Measurements from ENCODE around the gene TMEM171. TPM values are rescaled to one million over a fixed set of nuclear protein-coding genes. Genes with fewer than 3 reads are reported as not detected.

TMEM171 gene
- total RNA-seq, 1 experiment from 2014 or later = 1.7 TPM

GRCh38 chr5:73154208-73155006 lies 34.0 kb downstream of the TMEM171 start (continued):
- TF ChIP-seq ZNF532 (CRISPR knock-in tag; IDR thresholded peaks at IDR 0.05; ENCODE audit: borderline replicate concordance) (no peak), NFE2L1 (CRISPR knock-in tag; IDR thresholded peaks at IDR 0.05) (no peak)

DNA sequence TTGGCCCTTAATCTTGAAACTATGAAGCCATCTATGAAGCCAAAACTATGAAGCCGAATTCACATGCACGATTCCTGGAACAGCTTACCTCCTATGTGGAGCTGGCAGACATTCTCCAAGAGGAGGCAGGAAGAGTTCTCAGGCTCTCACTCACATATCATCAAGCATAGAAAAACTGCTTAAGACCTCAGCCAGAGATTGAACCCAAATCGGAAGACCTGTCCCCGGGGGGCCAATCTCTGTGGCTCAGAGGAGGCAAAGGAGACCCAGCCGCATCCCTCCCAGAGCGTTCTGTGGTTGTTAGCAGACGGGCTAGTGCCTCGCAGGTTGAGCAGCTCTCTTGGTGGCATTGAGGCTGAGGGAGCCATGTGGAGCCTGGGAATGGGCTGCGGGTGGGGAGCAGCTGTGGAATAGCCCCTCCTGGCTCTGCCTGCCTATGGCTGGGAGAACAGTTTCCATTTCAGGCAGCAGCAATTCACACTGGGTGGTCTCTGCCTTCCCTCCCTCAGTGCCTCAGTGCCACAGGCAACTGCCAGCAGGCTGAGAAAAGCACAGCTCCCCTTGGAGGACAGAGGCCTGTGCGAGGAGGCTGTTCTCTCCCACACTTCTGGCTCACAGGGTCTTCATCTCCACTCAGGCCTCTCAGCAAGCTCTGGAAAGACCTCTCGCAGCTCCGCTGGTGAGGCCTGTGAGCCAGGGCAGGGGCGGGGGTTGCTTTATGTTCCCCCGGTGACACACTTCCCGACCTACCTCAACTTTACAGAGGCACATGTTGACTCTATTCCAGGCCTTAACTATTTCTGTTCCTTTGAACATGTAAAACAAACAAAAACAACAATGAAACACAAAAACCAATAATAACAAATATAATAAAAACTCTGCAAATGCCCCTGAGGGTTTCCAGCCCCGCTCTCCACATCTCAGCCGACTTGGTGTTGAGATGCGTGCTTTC lies 35.2 kb downstream of the TMEM171 start:
- Mint-ChIP-seq H3K4me3 (no peak overlapping the region), H3K27me3 (ENCODE audit: low read depth) (no peaks in the 10 kb centered on the region), H3K36me3 (no peaks in the 10 kb centered on the region), H3K4me1 (peaks cover 14% of the 10 kb centered on the region), H3K9me3 (no peaks in the 10 kb centered on the region), H3K27ac (no peak overlapping the region)
- ATAC-seq = no peak
- CTCF ChIA-PET = interaction anchor here (1.0 to 2.0 kb wide), 2 partner anchors 15 to 46 kb away, joined by 3 to 8 read pairs; no protein-coding TSS in a partner anchor
- POLR2A ChIA-PET = no interaction called here
- no peak for DNase-seq (ENCODE audit: low spot score)
- TF ChIP-seq USF2 (CRISPR knock-in tag; IDR thresholded peaks at IDR 0.05) (no peak), PRDM15 (CRISPR knock-in tag; IDR thresholded peaks at IDR 0.05) (no peak), NR1H2 (CRISPR knock-in tag; IDR thresholded peaks at IDR 0.05) (no peak), SP1 (CRISPR knock-in tag; conservative IDR thresholded peaks at IDR 0.05) (no peak), ZNF317 (CRISPR knock-in tag; IDR thresholded peaks at IDR 0.05; ENCODE audit: borderline replicate concordance, low read depth) (no peak), FOXK1 (CRISPR knock-in tag; IDR thresholded peaks at IDR 0.05) (no peak), ARID4B (CRISPR knock-in tag; IDR thresholded peaks at IDR 0.05; ENCODE audit: borderline replicate concordance) (no peak), TCF7 (CRISPR knock-in tag; IDR thresholded peaks at IDR 0.05; ENCODE audit: low read depth) (no peak), ZNF416 (CRISPR knock-in tag; IDR thresholded peaks at IDR 0.05) (no peak)
- TF ChIP-seq, protein P1, sequence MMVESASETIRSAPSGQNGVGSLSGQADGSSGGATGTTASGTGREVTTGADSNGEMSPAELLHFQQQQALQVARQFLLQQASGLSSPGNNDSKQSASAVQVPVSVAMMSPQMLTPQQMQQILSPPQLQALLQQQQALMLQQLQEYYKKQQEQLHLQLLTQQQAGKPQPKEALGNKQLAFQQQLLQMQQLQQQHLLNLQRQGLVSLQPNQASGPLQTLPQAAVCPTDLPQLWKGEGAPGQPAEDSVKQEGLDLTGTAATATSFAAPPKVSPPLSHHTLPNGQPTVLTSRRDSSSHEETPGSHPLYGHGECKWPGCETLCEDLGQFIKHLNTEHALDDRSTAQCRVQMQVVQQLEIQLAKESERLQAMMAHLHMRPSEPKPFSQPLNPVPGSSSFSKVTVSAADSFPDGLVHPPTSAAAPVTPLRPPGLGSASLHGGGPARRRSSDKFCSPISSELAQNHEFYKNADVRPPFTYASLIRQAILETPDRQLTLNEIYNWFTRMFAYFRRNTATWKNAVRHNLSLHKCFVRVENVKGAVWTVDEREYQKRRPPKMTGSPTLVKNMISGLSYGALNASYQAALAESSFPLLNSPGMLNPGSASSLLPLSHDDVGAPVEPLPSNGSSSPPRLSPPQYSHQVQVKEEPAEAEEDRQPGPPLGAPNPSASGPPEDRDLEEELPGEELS (CRISPR knock-in tag; IDR thresholded peaks at IDR 0.05) = no peak
- TF ChIP-seq, protein P2, sequence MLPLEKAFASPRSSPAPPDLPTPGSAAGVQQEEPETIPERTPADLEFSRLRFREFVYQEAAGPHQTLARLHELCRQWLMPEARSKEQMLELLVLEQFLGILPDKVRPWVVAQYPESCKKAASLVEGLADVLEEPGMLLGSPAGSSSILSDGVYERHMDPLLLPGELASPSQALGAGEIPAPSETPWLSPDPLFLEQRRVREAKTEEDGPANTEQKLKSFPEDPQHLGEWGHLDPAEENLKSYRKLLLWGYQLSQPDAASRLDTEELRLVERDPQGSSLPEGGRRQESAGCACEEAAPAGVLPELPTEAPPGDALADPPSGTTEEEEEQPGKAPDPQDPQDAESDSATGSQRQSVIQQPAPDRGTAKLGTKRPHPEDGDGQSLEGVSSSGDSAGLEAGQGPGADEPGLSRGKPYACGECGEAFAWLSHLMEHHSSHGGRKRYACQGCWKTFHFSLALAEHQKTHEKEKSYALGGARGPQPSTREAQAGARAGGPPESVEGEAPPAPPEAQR (CRISPR knock-in tag; IDR thresholded peaks at IDR 0.05) = no peak

Measured in WTC11 (cell line).